ENCODE results near the gene BBS9. TPM values are rescaled to one million over a fixed set of nuclear protein-coding genes. Genes with fewer than 3 reads are reported as not detected.

Gene BBS9
- total and polyA plus RNA-seq, 2 experiments from 2014 or later: 27.2 to 66.1 TPM

- H3K27me3 ChIP-seq (ENCODE audit: insufficient read depth): no peaks in the 10 kb centered on the region
- H4K20me1 ChIP-seq (replicated peaks; ENCODE audit: insufficient read depth): no peaks in the 10 kb centered on the region
- no peaks in the 10 kb centered on the region for H3K36me3 ChIP-seq (ENCODE audit: insufficient read depth)
- TF ChIP-seq REST (IDR thresholded peaks at IDR 0.05; ENCODE audit: unreplicated experiment) (no peak), CTCF (conservative IDR thresholded peaks at IDR 0.05; ENCODE audit: low read depth in 2 of 2) (no peak), ZNF462 (CRISPR knock-in tag; IDR thresholded peaks at IDR 0.05) (no peak), JUNB (IDR thresholded peaks at IDR 0.05; ENCODE audit: unreplicated experiment) (no peak), STAT1 (IDR thresholded peaks at IDR 0.05; ENCODE audit: unreplicated experiment) (no peak)
- no peak overlapping the region for H3K4me3 Mint-ChIP-seq
- DNase-seq (ENCODE audit: low spot score) (no peak), ATAC-seq (no peak)
- H3K9me3 Mint-ChIP-seq: no peaks in the 10 kb centered on the region
- H3K9me2 ChIP-seq (ENCODE audit: insufficient read depth): 0 out of 2 replicates have a peak, but pooled peaks cover 7% of the 10 kb centered on the region
- H3K36me3 Mint-ChIP-seq (ENCODE audit: low read depth): peaks cover 3% of the 10 kb centered on the region; the same call in 1 of the 3 replicates
- no peak overlapping the region for H3K4me3 ChIP-seq
- H3F3A ChIP-seq (replicated peaks; ENCODE audit: low read depth): no peaks in the 10 kb centered on the region
- H3K27ac Mint-ChIP-seq: no peak overlapping the region; the same call in 1 of the 2 replicates
- H2AFZ ChIP-seq: no peak overlapping the region
- no peaks in the 10 kb centered on the region for H3K79me2 ChIP-seq (replicated peaks; ENCODE audit: insufficient read depth)
- peaks cover 14% of the 10 kb centered on the region for H3K4me1 Mint-ChIP-seq
- no peak overlapping the region for H3K27ac ChIP-seq (ENCODE audit: low read depth)
- no peak overlapping the region for H3K4me2 ChIP-seq
- H3K27me3 Mint-ChIP-seq (ENCODE audit: insufficient read depth, low read depth, poor library complexity): no peaks in the 10 kb centered on the region
- H3K4me1 ChIP-seq (ENCODE audit: insufficient read depth): peaks cover 18% of the 10 kb centered on the region
These were observed 358.8 kb downstream of the BBS9 start for GRCh38 chr7:33487998-33488682.

Measured in GM23338 (cell line).